Activated CD4-positive, alpha-beta T cell treated with anti-CD3 and anti-CD28 coated beads, Interleukin-10, Interleukin-2, amounts not matched to agents 100 ng/mL and 50 ng/mL, durations not matched to agents 16 hours and 8 hours (primary cell): ENCODE data around the gene ANO5.

Experiments used
- DNase-seq: peaks from one replicate; pipeline ENCODE4 v3.0.0-alpha.2; 2020

The ANO5 gene, protein sequence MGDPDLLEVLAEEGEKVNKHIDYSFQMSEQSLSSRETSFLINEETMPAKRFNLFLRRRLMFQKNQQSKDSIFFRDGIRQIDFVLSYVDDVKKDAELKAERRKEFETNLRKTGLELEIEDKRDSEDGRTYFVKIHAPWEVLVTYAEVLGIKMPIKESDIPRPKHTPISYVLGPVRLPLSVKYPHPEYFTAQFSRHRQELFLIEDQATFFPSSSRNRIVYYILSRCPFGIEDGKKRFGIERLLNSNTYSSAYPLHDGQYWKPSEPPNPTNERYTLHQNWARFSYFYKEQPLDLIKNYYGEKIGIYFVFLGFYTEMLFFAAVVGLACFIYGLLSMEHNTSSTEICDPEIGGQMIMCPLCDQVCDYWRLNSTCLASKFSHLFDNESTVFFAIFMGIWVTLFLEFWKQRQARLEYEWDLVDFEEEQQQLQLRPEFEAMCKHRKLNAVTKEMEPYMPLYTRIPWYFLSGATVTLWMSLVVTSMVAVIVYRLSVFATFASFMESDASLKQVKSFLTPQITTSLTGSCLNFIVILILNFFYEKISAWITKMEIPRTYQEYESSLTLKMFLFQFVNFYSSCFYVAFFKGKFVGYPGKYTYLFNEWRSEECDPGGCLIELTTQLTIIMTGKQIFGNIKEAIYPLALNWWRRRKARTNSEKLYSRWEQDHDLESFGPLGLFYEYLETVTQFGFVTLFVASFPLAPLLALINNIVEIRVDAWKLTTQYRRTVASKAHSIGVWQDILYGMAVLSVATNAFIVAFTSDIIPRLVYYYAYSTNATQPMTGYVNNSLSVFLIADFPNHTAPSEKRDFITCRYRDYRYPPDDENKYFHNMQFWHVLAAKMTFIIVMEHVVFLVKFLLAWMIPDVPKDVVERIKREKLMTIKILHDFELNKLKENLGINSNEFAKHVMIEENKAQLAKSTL

DNA sequence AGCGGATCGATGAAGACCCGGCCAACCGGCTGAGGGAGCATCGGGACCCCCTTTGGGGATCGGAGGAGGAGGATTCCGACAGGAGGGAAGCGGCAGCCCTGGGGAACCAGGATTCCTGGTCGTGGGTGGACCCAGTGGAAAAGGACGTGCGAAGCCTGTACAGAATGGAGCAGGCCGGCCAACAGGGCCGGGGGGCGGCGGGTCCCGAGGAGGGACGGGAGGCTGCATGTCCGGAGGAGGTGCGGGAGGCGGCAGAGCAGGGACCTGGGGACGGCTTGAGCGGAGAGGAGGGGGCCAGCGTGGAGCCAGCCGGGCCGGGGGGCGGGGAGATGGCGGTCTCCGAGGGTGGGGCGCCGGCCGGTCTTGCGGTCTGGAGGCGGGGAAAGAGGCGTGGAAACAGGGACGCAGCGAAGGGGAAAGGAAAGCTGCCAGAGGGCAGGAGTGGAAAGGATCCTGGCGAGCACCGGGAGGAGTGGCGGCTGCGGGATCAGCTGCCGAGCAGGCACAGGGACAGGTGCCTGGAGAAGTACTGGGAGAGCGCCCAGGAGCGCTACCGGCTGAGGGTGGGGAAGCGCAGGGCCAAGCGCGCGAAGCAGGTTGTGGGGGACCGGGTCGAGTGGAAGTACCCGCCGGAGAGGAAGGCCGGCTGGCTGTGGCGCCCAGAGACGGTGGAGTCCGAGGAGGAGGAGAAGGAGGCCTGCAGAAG, at the start of gene ANO5:
TSS of gene ANO5 (plus strand) at position 444 of the 706 bp plus-strand sequence. CDS start 408 bp downstream, outside the sequence.
- DNase-seq, result no peak

DNA sequence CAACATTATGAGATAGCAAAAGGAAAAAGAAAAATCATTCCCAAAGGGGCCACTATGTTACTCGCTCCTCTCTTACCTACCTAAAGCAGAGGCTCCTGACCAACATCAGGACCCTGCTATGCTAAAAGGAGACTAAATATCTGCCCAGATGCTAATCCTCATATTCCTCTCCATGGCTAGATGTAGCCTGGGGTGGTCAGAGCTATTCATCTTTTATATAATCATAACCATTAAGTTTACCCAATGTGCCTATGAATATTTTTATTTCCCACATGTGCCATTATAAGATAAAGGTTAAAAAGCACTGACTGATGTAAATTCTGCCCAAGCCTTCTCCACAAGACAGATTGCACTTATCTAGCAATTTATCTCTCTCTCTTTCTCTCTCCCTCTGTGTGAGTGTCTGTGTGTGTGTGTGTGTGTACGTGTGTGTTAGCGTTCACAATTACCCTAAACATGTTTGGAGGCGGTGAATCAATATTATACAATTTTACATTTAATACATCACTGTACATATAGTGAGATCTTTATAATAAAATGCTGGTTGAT, 41.2 kb upstream of the ANO5 start:
- DNase-seq, result no peak

DNA sequence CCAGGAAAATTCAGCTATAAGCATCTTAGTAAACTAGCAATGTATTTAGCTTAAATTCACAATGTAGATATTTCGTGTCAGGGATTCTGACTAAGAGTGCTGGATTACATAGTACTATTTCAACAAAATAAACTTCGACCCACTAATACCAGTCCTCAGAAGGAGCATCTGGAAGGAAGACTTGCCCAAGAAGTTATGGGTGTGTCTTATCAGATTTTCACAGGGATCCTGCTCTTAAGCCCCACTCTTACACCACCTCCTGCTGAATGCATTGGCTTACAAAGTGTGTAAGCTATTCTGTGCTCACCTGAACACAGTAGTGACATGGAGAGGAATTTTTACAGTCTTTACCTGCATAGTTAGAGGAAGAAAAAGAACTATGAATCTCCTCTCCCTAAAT, 35.4 kb upstream of the ANO5 start:
- no peak for DNase-seq

DNA sequence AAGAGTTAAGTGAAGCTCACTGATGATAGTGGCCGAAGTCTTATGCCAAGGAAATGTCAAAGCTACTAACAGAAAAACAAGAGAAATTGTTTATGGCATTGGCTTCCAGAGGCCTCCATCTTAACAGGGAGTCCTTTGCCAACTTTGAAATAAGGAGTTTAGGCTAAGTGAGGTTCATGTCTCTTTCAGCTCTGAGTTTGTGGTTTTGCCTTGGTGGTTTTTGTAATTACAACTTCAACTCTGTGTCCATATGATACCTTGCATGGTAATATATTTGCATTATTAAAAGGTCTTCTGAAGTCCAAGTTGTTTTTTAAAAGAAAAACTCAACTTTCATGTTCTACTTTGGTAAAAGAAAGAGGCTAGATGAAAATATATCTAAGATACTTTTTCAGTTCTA, 31.4 kb upstream of the ANO5 start:
- DNase-seq, result no peak

DNA sequence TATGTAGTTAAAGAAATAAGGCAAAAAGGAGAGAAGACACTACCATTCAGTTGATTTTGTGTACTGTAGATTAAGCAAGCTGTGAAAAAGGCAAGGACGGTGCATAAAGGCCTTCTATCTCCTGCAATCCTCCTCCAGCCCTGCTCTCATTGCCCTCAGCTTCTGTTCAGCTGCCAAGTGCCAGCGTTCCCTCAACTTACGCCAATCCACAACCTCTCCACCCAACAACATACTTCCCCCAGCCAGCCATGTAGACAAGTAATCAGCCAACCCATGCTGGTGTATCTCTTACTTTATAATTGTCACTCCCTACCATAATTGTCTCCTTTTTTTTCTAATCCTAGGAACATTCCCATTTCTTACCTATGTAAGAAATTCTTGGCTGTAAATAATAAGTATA, 30.1 kb upstream of the ANO5 start:
- DNase-seq, result no peak

DNA sequence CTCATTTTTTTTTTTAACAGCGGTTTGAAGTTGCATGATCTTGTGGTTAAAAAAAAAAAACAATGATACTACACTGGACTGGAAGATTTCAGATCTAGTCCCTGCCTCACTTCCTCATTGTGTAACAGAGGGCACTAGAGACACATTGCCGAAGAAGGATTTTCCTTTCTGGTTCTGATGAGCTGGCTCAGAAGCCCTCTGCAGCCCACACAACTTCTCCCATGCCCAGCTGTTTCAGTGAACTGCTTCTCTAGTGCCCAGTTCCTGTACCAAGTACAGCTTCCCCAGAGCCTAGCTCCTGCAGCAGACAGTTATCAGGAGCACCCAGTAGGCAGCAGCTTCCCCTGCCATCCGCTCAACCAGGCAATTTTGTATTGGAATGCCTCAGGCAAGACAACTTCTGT, 29.5 kb upstream of the ANO5 start:
- DNase-seq, result no peak

DNA sequence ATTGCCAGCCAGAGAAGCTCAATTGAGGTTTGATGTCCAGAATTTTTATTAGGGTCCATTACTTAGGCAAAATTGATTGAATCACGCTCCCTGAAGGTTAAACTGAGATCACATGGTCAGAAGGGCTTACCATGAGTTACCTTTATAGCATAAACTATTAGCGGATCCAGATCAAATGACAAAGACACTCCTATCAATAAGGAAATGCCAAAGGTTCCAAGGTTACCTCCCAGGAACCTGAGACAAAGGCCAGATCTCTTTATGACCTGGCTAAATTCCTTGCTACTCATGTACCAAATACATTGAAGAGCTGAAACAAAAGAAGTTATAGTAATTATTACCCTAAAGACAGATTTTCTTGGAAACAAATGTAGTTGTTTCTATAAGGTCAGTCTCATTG, 27.8 kb upstream of the ANO5 start:
- no peak for DNase-seq

DNA sequence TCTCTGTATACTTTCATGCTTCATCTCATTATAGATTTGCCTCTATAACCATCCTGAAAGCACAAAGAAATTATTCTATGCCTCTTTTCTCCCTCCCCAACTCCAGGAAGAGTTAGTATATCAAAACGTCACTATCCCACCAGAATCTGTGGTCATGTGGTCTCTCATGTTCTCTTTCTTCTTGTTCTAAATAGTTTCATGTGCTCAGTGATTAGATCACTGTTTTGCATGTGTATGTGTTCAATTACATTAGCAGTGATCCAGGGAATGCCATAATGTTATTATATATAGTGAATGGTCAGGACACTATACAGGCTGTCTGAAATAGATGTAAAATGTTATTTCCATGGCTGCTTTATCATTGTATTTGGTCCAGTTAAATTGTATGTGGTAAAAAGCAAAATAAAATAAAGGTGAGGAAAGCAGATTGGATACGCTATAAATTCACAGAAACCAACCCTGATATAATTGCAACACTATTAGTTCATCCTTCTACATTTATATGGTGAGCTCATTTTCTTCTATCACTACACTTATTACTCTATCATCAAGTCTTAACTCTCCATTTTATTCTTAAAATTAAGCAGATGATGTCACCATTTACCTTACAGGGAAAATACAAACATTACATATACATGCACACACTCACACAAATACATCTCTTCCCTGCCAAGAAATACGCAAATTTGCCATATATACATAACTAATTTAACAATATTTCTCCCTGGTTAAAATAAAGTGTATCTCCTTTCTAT, 26.9 kb upstream of the ANO5 start:
- no peak for DNase-seq

DNA sequence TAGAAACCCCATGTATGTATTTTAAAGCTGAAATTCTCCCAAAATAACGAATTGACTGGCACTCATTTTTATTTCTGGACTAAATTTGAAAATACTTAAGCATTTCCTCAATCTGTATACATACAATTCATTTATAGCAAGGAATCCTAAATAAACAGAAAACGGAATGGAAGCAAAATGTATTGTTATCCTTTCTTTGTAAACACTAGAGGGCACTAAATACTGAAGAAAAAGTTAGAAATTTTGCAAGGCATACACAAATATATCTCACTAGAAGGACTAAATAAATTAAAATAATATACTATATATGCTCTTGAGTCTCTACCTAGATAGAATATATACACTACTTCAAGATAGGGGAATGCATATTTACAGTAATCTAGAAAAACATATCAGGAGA, 23.1 kb upstream of the ANO5 start:
- no peak for DNase-seq

DNA sequence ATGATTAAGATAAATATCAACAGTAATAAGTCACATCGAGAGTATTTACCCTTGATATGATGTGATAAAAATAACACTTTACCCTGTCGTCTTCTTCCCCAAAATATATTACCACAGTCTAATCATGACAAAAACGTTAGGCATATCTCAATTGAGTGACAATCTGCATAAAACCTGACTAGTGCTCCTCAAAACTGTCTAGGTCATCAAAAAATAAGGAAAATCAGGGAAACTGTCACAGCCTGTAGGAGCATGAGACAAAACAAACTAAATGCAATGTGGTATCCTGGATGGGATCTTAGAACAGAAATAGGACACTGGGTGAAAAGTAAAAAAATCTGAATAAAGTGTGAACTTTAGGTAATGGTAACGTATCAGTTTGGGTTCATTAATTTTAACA, 19.4 kb upstream of the ANO5 start:
- no peak for DNase-seq

DNA sequence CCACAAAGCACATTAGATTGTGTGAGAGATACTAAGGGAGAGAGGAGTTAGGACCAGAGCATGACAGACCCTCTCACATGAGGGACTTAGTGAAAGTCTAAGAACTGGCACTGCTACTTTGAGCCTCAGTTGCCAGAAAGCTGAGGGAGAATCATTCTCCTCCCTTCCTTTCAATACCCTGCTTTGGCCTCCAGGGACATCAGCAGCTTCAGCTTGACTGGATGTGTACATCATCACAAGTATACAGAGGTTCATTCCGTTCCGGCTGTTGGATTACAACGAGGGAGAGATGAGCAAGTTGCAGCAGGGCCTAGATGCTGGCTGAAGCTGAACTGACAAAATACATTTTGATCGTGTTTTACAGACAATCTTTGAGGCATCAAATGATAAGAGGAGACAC, 15.7 kb upstream of the ANO5 start:
- no peak for DNase-seq

DNA sequence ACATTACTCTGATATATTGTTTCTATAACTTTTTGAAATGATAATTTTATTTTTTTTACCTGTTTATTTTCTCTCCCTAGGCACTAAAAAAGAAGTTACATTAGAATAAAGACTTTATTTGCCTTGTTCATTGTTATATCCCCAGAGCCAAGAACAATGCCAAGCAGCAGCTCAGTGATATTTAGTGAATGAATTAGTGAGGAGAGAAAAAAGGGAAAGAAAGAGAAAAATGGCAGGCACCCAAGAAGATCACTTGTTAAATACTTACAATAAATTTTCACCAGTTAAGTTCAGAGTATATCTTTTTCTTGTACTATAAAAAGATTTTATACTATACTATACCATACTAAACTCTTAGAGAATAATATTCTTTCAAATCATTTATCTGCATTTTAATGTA, 13.3 kb upstream of the ANO5 start:
- DNase-seq, result no peak

DNA sequence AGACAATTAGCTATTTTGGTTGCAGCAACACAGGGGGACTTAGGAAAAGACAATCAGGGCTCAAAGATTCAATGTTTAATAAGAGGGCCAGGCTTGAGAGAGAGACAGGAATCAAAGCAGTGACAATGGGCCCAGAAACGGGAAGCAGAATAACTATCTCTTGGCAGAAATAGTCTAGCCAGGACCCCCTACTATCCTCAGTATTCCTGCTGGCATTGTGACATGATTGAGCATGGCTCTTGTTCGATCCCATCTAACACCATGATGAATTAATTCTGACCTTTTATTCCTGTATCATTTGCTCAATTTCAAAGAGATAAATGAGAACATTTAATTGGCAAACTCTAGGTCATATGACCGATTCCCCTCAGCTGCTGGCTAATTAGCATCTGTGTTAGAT, 12.8 kb upstream of the ANO5 start:
- DNase-seq, result no peak

DNA sequence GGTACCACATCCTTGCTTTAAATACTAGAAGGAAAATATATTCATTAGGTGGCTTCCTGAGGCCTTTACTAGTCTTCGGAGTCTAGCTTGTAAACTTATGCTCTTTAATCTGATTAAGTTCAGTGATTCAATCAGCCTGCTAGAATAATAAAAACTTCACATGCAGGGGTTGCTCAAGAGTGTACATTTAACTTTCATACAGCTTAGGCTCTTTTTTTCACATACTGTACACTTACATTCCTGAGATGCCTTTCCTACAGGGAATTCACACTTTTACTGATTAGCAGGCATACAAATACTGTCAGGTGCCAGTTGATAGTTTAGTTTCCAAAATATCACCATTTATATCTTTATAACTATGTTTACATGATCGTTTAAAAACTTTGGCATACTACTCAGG, 3.2 kb upstream of the ANO5 start:
- DNase-seq, result no peak

DNA sequence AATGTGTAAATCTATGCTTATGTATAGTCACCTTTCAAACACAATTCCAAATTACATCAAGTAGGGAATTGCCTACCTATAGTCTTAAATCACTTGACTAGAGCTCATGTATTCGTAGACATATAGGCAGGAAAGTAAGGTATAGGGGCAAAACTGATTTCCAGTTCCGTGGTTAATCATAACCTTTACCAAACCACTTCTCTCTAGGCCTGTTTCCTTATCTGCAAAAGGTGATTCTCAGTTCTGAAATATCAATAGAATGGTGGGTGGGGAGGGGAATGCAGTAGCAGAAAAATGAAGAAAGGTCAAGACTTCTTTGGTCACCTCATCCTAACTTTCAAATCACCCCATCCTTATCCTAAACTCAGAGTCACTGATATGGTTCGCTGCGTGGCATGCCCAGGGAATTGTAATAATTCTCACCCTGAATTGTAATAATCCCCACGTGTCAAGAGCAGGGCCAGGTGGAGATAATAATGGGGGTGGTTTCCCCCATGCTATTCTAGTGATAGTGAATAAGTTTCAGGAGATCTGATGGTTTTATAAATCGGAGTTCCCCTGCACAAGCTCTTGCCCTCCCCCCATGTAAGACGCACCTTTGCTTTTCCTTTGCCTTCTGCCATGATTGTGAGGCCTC, 1.9 kb upstream of the ANO5 start:
- DNase-seq, result no peak

DNA sequence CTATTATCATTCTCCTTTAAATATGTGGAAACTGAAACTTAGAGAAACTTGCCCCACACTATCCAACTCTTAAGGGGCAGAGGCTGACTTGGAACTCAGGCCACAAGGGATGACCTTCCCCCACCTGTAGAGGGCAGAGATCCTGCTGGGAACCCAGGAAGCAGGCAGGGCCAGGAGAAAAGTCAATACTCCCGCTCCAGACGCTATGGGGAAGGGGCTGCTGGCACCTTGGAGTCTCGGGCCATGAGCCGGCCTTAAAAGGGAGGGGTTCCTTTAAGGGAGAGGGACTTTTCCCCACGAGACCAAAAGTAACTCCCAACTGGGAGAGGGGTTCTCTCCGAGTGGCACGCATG, 620 bp upstream of the ANO5 start:
- no peak for DNase-seq

DNA sequence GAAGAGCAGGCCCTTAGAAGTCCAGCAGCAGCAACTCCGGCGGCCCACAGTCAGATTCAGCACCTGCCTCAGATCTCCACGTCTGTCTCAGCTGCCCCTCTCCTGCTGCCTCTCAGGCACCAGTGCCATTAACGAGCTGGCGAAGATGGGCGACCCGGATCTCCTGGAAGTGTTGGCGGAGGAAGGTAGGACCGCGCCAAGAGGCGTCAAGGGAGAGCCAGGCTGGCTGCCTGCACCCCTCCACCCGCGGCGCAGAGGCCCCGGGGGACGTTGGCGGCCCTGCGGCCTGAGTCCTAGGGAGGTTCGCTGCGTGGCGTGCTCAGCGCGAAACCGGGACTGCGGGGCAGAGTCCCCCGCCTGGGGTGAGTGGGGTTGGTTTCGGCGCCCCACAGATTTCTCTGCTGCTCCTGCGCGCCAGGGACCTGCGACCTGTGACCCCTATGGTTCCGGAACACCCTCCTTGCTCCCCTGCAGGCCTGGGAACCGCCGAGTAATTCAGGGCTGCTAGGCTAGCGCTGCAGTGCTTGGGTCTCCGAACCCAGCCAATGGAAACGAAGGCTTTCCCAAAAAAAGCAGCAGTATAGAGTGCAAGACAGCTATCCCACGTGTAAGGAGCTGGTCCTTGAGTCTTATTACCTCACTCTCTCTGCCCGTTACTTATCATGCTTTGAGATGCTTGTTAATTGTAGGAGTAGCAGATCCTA, 615 bp downstream of the ANO5 start:
- DNase-seq, result no peak

DNA sequence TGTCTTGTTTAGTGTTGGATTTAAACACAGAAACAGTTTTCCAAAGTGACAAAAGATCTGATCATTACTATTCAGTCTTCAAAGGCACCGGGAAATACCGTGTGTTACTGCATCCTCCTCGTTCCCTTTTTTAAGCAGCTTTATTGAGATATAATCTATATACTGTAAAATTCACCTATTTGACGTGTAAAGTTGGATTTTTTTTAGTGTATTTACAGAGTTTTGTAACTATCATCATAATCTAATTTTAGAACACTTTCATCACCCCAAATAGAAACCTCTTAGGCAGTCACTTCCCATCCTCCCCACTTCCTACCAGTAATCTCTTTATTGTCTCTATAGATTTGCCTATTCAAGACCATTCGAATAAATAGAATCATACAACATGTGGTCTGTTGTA, 1.4 kb downstream of the ANO5 start:
- no peak for DNase-seq

DNA sequence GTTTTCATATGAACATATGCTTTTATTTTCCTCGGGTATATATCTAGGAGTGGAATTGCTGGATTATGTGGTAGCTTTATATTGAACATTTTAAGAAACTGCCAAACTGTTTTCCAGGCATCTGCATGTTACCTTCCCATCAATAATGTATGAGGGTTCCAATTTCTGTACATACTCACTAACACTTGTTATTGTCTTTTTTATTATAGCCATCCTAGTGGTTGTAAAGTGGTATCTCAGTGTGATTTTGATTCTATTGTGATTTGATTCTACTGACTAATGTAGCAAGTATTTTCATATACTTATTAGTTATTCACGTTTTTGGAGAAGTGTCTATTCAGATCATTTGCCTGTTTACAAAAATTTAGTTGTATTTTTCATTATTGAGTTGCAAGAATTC, 2.0 kb downstream of the ANO5 start:
- no peak for DNase-seq

DNA sequence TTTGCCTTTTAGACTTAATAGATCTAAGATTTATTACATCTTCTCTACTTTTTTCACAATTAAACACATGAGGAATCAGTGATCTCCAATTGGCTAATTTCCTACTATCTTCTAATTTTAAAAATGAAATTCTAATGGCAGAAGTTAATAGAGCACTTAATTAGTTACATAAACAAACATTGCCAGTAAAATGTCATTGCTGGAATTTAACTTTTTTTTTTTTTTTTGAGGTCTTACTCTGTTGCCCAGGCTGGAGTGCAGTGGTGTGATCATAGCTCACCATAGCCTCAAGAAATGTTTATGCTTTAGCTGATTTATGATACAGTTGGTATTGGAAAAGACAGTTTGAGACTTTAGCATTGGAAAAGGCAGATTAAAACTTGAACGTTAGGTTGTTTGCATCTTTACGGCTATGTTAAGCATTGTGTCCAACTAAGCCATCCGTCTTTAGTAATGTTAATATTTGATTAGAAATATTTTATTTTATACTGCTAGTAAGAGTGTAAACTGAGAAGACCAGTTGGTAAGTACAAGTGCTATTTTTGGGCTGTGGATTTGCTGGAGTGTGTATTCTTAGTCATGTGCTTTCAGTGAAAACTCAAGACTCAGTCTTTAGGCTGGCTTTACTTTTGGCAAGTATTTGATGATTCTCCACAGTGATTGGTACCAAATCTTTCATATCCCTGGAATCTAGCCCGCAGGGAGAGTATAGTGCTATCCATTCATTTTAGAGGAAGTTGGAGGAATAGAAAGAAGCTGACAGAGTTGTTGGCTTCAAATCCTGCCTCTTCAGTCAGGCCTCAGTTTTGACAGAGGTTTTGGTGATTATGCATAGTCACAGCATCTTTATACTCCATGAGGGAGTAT, 4.5 kb downstream of the ANO5 start:
- DNase-seq, result no peak
